ENCODE results near the gene RBM23.
"Not testable (repeated sequence)": the region's sequence is repeated elsewhere in the genome, so short reads cannot be mapped to it uniquely, and the experiment has no call there.

Gene RBM23

DNA sequence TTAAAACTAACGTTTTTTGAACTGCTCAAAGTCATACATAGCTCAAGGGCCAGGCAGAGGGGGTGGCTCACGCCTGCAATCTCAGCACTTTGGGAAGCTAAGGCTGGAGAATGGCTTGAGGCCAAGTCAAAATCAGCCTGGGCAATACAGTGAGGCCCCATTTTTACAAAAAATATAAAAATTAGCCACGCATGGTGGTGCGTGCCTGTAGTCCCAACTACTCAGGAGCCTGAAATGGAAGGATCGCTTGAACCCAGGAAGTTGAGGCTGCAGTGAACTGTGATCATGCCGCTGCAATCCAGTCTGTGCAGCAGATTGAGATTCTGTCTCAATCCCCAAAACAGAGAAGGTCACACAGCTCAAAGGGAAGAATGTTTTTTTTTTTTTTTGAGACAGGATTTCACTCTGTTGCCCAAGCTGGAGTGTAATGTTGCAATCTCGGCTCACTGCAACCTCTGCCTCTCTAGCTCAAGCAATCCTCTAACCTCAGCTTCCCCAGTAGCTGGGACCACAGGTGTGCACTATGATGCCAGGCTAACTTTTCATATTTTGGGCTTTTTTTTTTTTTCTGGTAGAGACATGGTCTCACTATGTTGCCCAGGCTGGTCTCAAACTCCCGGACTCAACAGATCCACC is 2.9 kb downstream of the RBM23 start:
- no peak for DNase-seq

DNA sequence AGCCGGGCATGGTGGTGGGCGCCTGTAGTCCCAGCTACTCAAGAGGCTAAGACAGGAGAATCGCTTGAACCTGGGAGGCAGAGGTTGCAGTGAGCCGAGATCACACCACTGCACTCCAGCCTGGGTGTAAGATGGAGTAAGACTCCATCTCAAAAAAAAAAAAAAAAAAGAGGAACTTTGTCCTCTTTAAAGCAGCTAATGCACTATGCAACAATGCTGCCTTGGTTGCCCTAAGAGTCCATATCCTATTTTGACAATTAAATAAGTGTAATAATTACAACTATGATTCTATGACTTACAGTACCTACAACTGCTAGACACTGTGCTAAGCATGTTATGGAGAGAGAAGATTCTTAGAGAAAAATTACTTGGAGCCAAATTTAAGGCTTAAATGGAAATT is 4.1 kb downstream of the RBM23 start:
- not testable (repeated sequence) for DNase-seq

DNA sequence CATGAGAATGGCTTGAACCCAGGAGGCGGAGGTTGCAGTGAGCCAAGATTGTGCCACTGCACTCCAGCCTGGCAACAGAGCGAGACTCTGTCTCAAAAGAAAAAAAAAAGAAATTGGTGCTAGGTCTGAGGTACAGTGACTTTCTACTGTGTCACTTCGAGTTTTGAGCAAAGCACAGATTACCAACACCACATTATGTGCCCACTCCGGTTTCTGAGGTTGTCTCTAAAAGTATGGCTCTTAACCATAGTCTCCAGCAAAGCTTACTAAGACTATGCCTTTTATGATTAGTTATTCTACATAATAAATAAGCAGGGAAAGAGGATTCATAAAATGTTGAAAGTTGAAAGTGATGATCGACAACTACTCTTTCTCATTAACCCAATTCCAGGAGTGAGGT is 8.0 kb downstream of the RBM23 start:
- DNase-seq = no peak

DNA sequence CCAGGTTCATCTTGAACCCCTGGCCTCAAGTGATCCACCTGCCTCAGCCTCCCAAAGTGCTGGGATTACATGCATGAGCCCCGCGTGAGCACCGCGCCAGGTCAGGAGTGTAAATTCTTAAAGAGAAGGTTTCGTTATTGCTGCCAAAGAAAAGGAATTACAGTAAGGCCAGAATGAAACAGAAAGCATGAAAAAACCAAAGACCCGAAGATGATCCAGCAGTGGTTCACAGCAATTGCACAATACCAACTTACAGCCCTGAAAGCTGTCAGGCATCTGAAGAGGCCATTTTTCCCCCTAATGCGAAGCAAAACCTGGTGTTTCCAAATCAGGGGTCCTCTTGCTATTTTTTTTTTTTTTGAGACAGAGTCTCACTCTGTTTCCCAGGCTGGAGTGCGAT is 10.3 kb downstream of the RBM23 start:
- no peak for DNase-seq

- no peak for DNase-seq
Measured at GRCh38 chr14:22907429-22907828, 11.5 kb downstream of the RBM23 start.

DNA sequence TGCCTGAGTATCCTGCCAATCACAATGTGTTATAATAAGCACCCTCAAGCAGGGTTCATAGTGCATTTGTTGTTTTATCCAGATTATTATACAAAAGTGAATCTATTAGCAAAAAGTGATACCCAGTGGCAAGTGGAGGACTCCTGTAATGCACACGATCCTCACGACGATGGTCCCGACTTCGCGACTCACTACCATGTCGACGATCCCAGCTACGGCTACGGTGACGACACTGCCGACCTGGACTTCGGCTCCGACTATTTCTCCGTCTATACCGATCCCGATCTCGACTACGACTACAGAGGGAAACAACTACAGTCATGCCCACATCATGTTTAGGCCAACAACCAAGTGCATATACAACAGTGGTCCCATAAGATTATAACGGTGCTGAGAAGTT is 12.9 kb downstream of the RBM23 start:
- no peak for DNase-seq

DNA sequence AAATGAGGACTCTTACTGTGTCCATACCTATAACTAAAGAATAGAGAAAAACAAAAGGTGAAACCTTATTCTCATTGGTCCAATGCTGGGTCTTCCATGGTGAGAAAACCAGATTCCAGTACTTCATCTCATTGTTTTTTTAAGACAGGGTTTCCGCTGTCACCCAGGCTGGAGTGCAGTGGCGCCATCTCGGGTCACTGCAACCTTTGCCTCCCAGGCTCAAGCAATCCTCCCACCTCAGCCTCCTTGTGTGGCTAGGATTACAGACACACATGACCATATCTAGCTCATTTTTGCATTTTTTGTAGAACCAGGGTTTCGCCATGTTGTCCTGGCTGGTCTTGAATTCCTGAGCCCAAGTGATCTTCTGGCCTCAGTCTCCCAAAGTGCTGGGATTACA is 13.3 kb downstream of the RBM23 start:
- DNase-seq = no peak

DNA sequence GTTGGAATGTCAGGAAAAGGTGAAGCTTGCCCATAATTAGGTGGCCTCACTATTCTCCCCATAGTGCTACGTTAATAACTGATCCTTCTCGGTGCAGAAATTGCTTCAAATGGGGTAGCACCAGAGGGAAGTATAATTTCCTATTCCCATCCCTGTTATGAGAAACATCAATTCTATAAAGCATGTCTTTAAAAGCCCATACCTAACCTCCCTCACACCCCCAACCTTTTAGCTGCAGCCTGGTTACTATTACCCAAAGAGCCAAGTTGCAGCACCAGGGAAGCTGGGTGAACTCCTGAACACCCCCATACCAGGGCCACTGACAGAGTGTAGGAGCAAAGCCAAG is 15.2 kb downstream of the RBM23 start:
- DNase-seq = no peak

GRCh38 chr14:22901799-22902198 is 17.1 kb downstream of the RBM23 start:
- DNase-seq = no peak

DNA sequence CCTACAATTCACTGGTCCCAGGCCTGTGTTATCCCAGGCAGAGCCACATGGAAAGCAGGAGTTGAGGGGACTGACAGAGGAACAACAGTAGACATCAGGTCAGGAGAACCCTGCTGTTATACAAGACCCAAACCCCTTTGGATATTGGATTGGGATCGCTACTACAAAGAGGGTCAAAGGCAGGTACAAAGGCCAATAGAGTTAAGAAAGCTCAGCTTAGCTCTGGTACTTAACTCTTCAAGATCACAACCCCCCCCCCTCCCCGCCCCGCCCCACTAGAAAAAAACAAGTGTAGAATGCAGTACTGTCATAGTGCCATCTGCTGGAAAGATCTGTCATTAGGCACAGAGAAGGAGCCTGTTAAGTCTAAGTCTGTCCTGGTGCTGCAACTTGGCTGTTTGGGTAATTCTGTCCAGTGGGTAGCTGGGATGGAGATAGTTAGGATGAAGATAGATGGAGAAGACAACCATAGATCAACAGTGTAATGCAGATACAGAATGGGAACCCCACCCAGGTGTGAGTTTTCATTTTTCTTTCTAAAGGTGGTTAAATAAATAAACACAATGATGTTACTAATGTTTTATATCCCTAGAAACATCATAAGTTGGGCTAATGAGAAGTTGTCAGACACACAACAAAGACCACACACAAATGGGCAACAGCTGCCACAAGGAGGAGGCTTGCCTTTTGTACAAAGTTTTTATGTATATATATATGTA is 18.7 kb downstream of the RBM23 start:
- peak; percentile 21 for DNase-seq

- no peak for DNase-seq
Measured at GRCh38 chr14:22898302-22899090, 20.5 kb downstream of the RBM23 start.

GRCh38 chr14:22897357-22897756 is 21.6 kb downstream of the RBM23 start:
- DNase-seq = no peak

- DNase-seq = no peak
Measured at GRCh38 chr14:22896760-22897159, 22.2 kb downstream of the RBM23 start.

DNA sequence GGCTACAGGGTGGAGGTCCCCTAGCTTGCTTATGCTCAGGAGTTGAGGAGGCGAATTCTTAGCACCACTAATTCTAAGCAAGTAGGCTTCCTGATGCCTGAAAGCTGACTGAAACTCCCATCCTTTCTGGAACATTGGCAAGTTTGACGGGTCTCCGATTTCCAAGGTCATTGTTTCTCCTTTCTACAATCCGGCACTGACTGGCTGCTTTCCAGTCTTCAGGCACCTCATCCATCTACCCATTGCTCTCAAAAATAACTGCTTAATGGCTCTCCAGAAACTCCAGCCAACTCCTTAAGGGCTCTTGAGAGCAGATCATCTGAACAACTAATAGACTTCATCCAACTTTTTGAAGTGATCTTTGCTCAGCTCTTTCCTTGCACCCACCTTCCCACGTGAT is 22.6 kb downstream of the RBM23 start:
- no peak for DNase-seq

GRCh38 chr14:22895402-22895801 is 23.5 kb downstream of the RBM23 start:
- DNase-seq = no peak

DNA sequence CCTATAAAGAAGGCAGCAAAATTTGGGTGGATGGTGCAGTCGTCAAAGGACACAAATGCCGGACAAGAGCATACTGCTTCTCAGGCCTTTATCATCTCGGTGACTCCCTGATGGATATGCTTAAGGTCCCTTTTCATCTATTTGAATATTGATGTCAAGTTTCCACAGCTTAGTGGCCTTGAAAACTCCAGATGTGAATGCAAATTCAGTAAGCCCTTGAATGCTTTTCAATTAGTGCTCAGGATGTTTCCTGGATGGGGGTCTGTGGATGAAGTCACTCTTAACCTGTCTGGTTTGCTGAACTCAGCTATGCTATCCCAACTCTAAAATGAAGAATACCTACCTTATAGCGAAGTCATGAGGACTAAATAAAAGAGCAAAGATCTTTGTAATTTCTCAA is 25.2 kb downstream of the RBM23 start:
- no peak for DNase-seq

DNA sequence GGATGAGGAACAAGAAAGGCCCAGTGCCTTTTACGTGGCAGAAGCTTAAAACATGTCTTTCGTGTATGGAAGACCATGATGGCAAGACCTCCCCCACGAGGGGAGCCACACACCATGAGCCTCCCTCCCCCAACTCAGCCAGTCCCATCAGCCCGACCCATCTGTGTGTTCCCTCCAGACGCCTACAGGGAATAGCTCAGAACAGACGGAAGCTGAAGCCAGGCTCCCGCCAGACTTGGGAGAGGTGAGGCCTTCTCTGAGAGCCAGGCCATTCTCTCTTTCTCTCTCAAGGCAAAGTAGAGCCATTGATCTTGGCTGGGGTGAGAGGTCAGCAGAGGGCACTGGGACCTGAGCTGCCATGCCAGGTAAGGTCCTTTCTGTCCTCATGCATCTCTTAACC is 26.5 kb downstream of the RBM23 start:
- DNase-seq = no peak

- no peak for DNase-seq
Measured at GRCh38 chr14:22890416-22890815, 28.5 kb downstream of the RBM23 start.

GRCh38 chr14:22888662-22889061 is 30.3 kb downstream of the RBM23 start:
- DNase-seq = no peak

GRCh38 chr14:22887990-22888378 is 31.0 kb downstream of the RBM23 start:
- no peak for DNase-seq

GRCh38 chr14:22887260-22887989 is 31.5 kb downstream of the RBM23 start:
- peak; percentile 92 for DNase-seq

DNA sequence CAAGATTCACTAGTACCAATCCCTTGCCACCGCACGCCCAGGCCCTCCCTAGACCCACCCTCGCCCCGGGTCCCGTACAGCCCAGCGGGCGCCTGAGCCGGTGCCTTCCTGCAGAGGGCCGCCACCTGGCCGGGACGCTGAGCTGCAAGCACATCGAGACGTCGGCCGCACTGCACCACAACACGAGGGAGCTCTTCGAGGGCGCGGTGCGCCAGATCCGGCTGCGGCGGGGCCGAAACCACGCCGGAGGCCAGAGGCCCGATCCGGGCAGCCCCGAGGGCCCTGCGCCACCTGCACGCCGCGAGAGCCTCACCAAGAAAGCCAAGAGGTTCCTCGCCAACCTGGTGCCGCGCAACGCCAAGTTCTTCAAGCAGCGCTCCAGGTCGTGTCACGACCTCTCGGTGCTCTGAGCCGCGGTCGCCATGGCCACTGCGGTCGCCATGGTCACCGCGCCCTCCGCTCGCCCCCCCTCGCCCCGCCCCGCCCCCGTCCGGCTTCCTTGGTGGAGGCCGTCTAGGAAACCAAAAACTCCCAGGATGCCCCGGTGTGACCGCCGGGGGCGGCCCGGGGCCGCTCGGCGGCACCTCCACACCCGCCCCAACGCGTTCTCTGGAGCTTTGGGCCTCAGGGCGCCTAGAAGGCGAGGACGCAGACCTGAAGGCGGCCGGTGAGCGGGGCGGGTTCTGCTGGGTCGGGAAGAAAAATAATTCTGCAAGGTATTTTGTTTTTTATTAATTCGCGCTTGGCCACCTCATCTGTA is 32.3 kb downstream of the RBM23 start:
- peak; percentile 56 for DNase-seq

- no peak for DNase-seq
Measured at GRCh38 chr14:22885975-22886374, 33.0 kb downstream of the RBM23 start.

Measured in SHP77 treated with DMSO at 0.1 percent for 48 hours (cell line).